Endothelial cell of umbilical vein (primary cell): ENCODE results near the gene STK32C. TPM values are rescaled to one million over a fixed set of nuclear protein-coding genes. Genes with fewer than 3 reads are reported as not detected.

Experiments
- BruUV-seq: library from RNA; stranded (reverse); fragments of 400-500 nt; replicated peaks from 2 replicates; lab custom pipeline; 2021; lab: Mats Ljungman, UMichigan
- CTCF ChIA-PET: fragments of 300-600, 350-600 bp; sonication (Branson Sonifier 250); formaldehyde crosslinking; loops from one replicate; lab custom pipeline; 2021; ENCODE audit warnings: antibody characterized with exemption, inconsistent platforms; lab: Charles Lee
- POLR2A ChIA-PET: fragments of 300-600, 350-600 bp; sonication (Branson Sonifier 250); formaldehyde crosslinking; loops from one replicate; lab custom pipeline; 2021; ENCODE audit warnings: antibody characterized with exemption, inconsistent platforms; lab: Charles Lee
- DNase-seq: peaks from one replicate; pipeline ENCODE4 v3.0.0-alpha.2; 2011; ENCODE audit warnings: low read depth, low spot score
- FAIRE-seq: peaks from 2 replicates; lab custom pipeline; 2011; peaks lifted over from hg19 to GRCh38; lab: Jason Lieb, UNC
- H2AFZ ChIP-seq: 2 replicates; pipeline ENCODE4 v1.6.0; 2012; ENCODE audit warnings: low read depth, low read length, control low read depth, inconsistent platforms
- H3K27ac ChIP-seq: 2 replicates; pipeline ENCODE4 v1.5.1; 2011; ENCODE audit warnings: low read depth, mild to moderate bottlenecking, control low read depth, low read length, moderate library complexity; ENCODE audit not compliant: insufficient read depth
- H3K27me3 ChIP-seq, 2 experiments: 2 replicates each; pipeline versions ENCODE4 v1.6.0 to v1.6.1; 2011; ENCODE audit warnings: low read length in 2 of 2, mixed read lengths in 1 of 2; ENCODE audit not compliant: control insufficient read depth in 2 of 2, insufficient read depth in 2 of 2
- H3K36me3 ChIP-seq, 2 experiments: 2 replicates in 1 of 2; 3 replicates in 1 of 2; pipeline ENCODE4 v1.5.1; 2011; ENCODE audit warnings: low read length in 2 of 2, mild to moderate bottlenecking in 1 of 2, moderate library complexity in 1 of 2; ENCODE audit not compliant: control insufficient read depth in 2 of 2, insufficient read depth in 2 of 2; ENCODE audit errors: extremely low read depth in 1 of 2
- H3K4me1 ChIP-seq: 3 replicates; pipeline ENCODE4 v1.5.1; 2011; ENCODE audit warnings: mild to moderate bottlenecking, low read length; ENCODE audit not compliant: control insufficient read depth, insufficient read depth; ENCODE audit errors: extremely low read depth
- H3K4me2 ChIP-seq: 2 replicates; pipeline ENCODE4 v1.6.1; 2011; ENCODE audit warnings: low read length, control low read depth, mixed read lengths; ENCODE audit not compliant: insufficient read depth
- H3K4me3 ChIP-seq, 3 experiments: fragments of 200-600 bp in 1 of 3; sonication (generic), shearing (Covaris generic) in 1 of 3; replicated peaks in 1 of 3; 2 replicates each; pipeline ENCODE4 v1.5.1; 2011 to 2016; ENCODE audit warnings: control low read depth in 3 of 3, low read length in 3 of 3, mild to moderate bottlenecking in 2 of 3, inconsistent platforms in 1 of 3, low read depth in 1 of 3, moderate library complexity in 1 of 3; ENCODE audit not compliant: insufficient read depth in 1 of 3
- H3K79me2 ChIP-seq: 2 replicates; pipeline ENCODE4 v1.6.0; 2012; ENCODE audit warnings: low read length, inconsistent platforms; ENCODE audit not compliant: control insufficient read depth, insufficient read depth
- H3K9ac ChIP-seq: replicated peaks from 2 replicates; pipeline ENCODE3; 2011; ENCODE audit warnings: low read length, control low read depth; ENCODE audit not compliant: insufficient read depth; ENCODE audit errors: extremely low read depth
- H3K9me1 ChIP-seq: replicated peaks from 3 replicates; pipeline ENCODE4 v1.6.0; 2011; ENCODE audit warnings: mild to moderate bottlenecking, low read length; ENCODE audit not compliant: control insufficient read depth, insufficient read depth; ENCODE audit errors: extremely low read depth
- H3K9me3 ChIP-seq: replicated peaks from 2 replicates; pipeline ENCODE4 v1.5.1; 2012; ENCODE audit warnings: low read length, inconsistent platforms; ENCODE audit not compliant: control insufficient read depth, insufficient read depth
- H4K20me1 ChIP-seq: replicated peaks from 2 replicates; pipeline ENCODE3; 2011; ENCODE audit warnings: mild to moderate bottlenecking, low read length; ENCODE audit not compliant: control insufficient read depth, insufficient read depth; ENCODE audit errors: extremely low read depth
- CTCF ChIP-seq, 2 donors: IDR thresholded peaks; 1 replicate in 1 of 2; 2 replicates in 1 of 2; pipeline ENCODE4 v1.5.1; 2011; ENCODE audit warnings: low read length in 2 of 2, mild to moderate bottlenecking in 2 of 2, moderate library complexity in 2 of 2, control low read depth in 1 of 2, inconsistent platforms in 1 of 2, low read depth in 1 of 2; ENCODE audit not compliant: insufficient read depth in 1 of 2; ENCODE audit errors: extremely low read depth in 1 of 2
- EZH2 ChIP-seq: IDR thresholded peaks from 2 replicates; pipeline ENCODE4 v1.6.1; 2012; ENCODE audit warnings: borderline replicate concordance, low read depth, mild to moderate bottlenecking, moderate library complexity, low read length, inconsistent platforms; ENCODE audit not compliant: severe bottlenecking
- FOS ChIP-seq: IDR thresholded peaks from 2 replicates; pipeline ENCODE4 v1.6.1; 2011; ENCODE audit warnings: mild to moderate bottlenecking, low read length, moderate library complexity, borderline replicate concordance; ENCODE audit not compliant: insufficient read depth
- GATA2 ChIP-seq: IDR thresholded peaks from 2 replicates; pipeline ENCODE4 v1.7.0; 2011; ENCODE audit warnings: low read depth, mild to moderate bottlenecking, moderate library complexity, mixed read lengths, low read length; ENCODE audit not compliant: insufficient read length, insufficient read depth
- JUN ChIP-seq: IDR thresholded peaks from 2 replicates; pipeline ENCODE4 v1.6.1; 2011; ENCODE audit warnings: borderline replicate concordance, low read depth; ENCODE audit not compliant: insufficient read length, insufficient read depth
- MYC ChIP-seq: IDR thresholded peaks from one replicate; pipeline ENCODE4 v1.6.1; 2011; ENCODE audit warnings: mild to moderate bottlenecking, low read depth, low read length
- POLR2A ChIP-seq: IDR thresholded peaks from 2 replicates; pipeline ENCODE4 v1.6.1; 2012; ENCODE audit warnings: low read depth, mild to moderate bottlenecking, control low read depth, low read length
- POLR2AphosphoS5 ChIP-seq: IDR thresholded peaks from 2 replicates; pipeline ENCODE4 v1.6.1; 2012; ENCODE audit warnings: low read depth, mild to moderate bottlenecking, control low read depth, low read length, moderate library complexity; ENCODE audit not compliant: insufficient read depth
- dilution Hi-C: fragments of 300-500 bp; cut with MboI; formaldehyde crosslinking; loops from one replicate; pipeline ENCODE4 v1.15.0; 2019; ENCODE audit warnings: low sequenced_read_pairs; ENCODE audit not compliant: extremely low pct_ligation_motif_present
- intact Hi-C: fragments of 100-400 bp; cut with micrococcal nuclease; formaldehyde crosslinking; loops from one replicate; pipeline ENCODE4 v1.10.0; 2022
- polyA plus RNA-seq, 4 experiments: library from polyadenylated mRNA; depleted of rRNA in 3 of 4; stranded (reverse) in 3 of 4; unstranded in 1 of 4; fragments of >200 nt; gene quantifications; 2 replicates each; pipeline versions ENCODE4 v1.2.1 to v1.2.3, GENCODE V29; 2011 to 2012; ENCODE audit warnings: missing spikeins in 1 of 4
- total RNA-seq: library from RNA; stranded (reverse); gene quantifications from 2 replicates; pipeline ENCODE4 v1.2.3, GENCODE V29; 2021
- TF ChIP-seq, protein P1 (sequence below): IDR thresholded peaks from 2 replicates; pipeline ENCODE4 v1.6.1; 2011; ENCODE audit not compliant: insufficient read depth, insufficient read length

The STK32C gene
- total and polyA plus RNA-seq, 2 donors (not counting 3 experiments of a cell fraction or from before 2014, with no cell fraction given), result 5.4 to 14.1 TPM

DNA sequence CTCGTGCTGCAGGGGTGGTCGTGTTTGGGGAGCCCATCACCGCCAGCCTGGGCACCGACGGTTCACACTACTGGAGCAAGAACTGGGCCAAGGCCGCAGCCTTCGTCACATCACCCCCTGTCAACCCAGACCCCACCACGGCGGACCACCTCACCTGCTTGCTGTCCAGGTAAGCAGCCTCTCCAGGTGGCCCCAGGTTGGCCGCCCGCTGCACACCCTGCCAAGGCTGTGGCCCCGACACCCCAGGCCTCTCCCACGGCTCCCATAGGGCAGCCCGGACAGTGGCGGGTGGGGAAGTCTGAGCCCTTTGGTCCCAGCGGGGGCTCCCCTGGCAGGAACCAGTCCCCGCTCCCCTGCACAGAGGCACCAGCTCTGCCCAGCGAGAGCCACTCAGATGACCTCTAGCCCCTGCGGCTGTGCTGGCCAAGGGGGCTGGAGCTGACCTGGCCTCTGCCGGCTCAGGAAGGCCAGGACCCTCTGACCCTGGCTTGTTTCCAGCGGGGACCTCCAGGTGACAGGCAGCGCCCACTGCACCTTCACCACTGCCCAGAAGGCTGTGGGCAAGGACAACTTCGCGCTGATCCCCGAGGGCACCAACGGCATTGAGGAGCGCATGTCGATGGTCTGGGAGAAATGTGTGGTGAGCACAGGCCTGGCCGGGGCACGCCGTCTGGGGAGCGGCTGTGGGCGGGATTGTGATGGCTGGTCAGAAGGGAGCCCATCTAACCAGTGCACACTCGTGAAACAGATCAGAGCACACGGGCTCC is 107.2 kb downstream of the STK32C start:
- no TSS peak for BruUV-seq
- H3K4me1 ChIP-seq, result no peaks in the 10 kb centered on the region
- no peak for FAIRE-seq
- H3K27ac ChIP-seq, result no peak overlapping the region
- POLR2A ChIA-PET, result no interaction called here
- intact Hi-C loops, result no loop called here
- H3K4me2 ChIP-seq, result no peak overlapping the region
- H3K27me3 ChIP-seq, result no peaks in the 10 kb centered on the region
- CTCF ChIA-PET, result no interaction called here
- TF ChIP-seq, protein P1, sequence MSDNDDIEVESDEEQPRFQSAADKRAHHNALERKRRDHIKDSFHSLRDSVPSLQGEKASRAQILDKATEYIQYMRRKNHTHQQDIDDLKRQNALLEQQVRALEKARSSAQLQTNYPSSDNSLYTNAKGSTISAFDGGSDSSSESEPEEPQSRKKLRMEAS, result no peak
- TF ChIP-seq FOS (no peak), POLR2AphosphoS5 (no peak)
- no peak for DNase-seq
- peaks cover 0 to 3% of the 10 kb centered on the region in 2 experiments for H3K36me3 ChIP-seq
- H3K9me3 ChIP-seq, result no peaks in the 10 kb centered on the region
- H3K9me1 ChIP-seq, result no peaks in the 10 kb centered on the region
- H2AFZ ChIP-seq, result no peak overlapping the region
- H4K20me1 ChIP-seq, result no peaks in the 10 kb centered on the region
- no peaks in the 10 kb centered on the region for H3K79me2 ChIP-seq
- dilution Hi-C loops, result no loop called here
- no peak overlapping the region for H3K4me3 ChIP-seq
- H3K9ac ChIP-seq, result no peak overlapping the region

DNA sequence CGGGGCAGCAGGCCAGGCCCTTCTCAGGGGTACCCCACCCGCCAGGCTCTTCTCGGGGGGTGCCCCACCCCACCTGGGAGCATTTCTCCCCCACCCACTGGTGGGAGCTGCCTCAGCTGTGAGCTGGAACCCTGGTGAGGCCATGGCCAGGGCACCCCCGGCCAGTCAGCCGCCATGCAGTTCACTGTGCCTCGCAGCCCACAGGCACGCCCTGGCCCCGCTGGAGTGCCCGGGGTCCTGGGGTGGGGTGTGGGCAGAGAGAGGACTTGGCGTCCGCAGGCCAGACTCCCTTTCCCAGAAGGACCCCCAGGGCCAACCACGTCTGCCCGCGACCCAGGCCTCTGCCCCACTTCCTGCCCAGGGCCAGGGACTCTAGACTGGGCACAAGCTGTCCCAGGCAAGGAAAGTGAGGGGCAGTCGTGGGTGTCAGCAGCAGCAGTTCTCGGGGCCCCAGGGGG is 107.9 kb downstream of the STK32C start:
- no peak overlapping the region for H3K4me2 ChIP-seq
- no peak overlapping the region for H2AFZ ChIP-seq
- no peaks in the 10 kb centered on the region for H3K79me2 ChIP-seq
- dilution Hi-C loops (no loop called here), intact Hi-C loops (no loop called here)
- FAIRE-seq, result no peak
- H3K9ac ChIP-seq, result no peak overlapping the region
- ChIA-PET CTCF (no interaction called here), POLR2A (no interaction called here)
- H3K4me1 ChIP-seq, result no peaks in the 10 kb centered on the region
- no peak for DNase-seq
- H3K36me3 ChIP-seq, result peaks cover 0 to 3% of the 10 kb centered on the region in 2 experiments
- H3K27me3 ChIP-seq, result no peaks in the 10 kb centered on the region
- TF ChIP-seq FOS (no peak), POLR2AphosphoS5 (no peak), EZH2 (no peak), JUN (no peak), MYC (no peak), CTCF (IDR thresholded peaks at IDR 0.05; ENCODE audit: extremely low read depth in 1 of 2, insufficient read depth in 1 of 2, low read depth in 1 of 2, low read length in 2 of 2) (no peak), POLR2A (no peak), GATA2 (no peak)
- TF ChIP-seq, protein P1, result no peak
- H4K20me1 ChIP-seq, result no peaks in the 10 kb centered on the region
- H3K9me3 ChIP-seq, result no peaks in the 10 kb centered on the region
- BruUV-seq, result no TSS peak
- H3K4me3 ChIP-seq, result no peak overlapping the region
- no peak overlapping the region for H3K27ac ChIP-seq
- H3K9me1 ChIP-seq, result no peaks in the 10 kb centered on the region
